ENCODE data around the gene SLC25A12. TPM values are rescaled to one million over a fixed set of nuclear protein-coding genes. Genes with fewer than 3 reads are reported as not detected.
A peak's percentile ranks its signal among the peaks of the same experiment; 100 is the strongest.

Gene SLC25A12
- total and polyA plus RNA-seq, 10 of the 15 experiments (the other 5 are each of a cell fraction or from before 2014, with no cell fraction given): 20.9 to 50.0 (median 33.0) TPM

GRCh38 chr2:171930385-171930784 is 36.3 kb upstream of the SLC25A12 start:
- Histone ChIP-seq H3K9me3 (replicated peaks; ENCODE audit: control insufficient read depth, insufficient read depth, low read length) (peaks cover 1% of the 10 kb centered on the region; the same call in 1 of the 3 replicates), H2AFZ (ENCODE audit: control insufficient read depth, low read depth, low read length) (no peak overlapping the region), H3K4me2 (ENCODE audit: control insufficient read depth, insufficient read depth) (peak overlapping the region; percentile 59; the same call in 1 of the 2 replicates), H3K27me3 (replicated peaks in 1 of 2; ENCODE audit: control insufficient read depth in 2 of 2, insufficient read depth in 2 of 2, low read length in 1 of 2) (no peaks in the 10 kb centered on the region), H3K79me2 (ENCODE audit: control insufficient read depth, insufficient read depth, low read length) (peaks cover 58% of the 10 kb centered on the region), H3K4me1 (ENCODE audit: control insufficient read depth, insufficient read depth, low read length) (no peaks in the 10 kb centered on the region; the same call in 1 of the 2 replicates), H3K4me3 (no peak overlapping the region; the same call in 1 of the 2 replicates), H3K9ac (ENCODE audit: control insufficient read depth, insufficient read depth, low read length) (no peak overlapping the region), H4K20me1 (ENCODE audit: control insufficient read depth, insufficient read depth) (no peaks in the 10 kb centered on the region), H3K27ac (ENCODE audit: control insufficient read depth, insufficient read depth) (no peak overlapping the region), H3K36me3 (ENCODE audit: control insufficient read depth in 2 of 2, insufficient read depth in 2 of 2, low read length in 1 of 2) (peaks cover 3 to 8% of the 10 kb centered on the region in 2 experiments; a peak in 3 of 4 replicates)
- TF ChIP-seq MXI1 (IDR thresholded peaks at IDR 0.05; ENCODE audit: low read depth, low read length) (no peak), NR2C1 (IDR thresholded peaks at IDR 0.05) (no peak), ZNF687 (IDR thresholded peaks at IDR 0.05) (no peak), ATF3 (IDR thresholded peaks at IDR 0.05; ENCODE audit: borderline replicate concordance, extremely low read depth, low read depth, low read length) (no peak), ETV6 (conservative IDR thresholded peaks at IDR 0.05 in 1 of 2, IDR thresholded peaks at IDR 0.05 in 1 of 2; ENCODE audit: borderline replicate concordance in 1 of 2, low read depth in 1 of 2) (no peak)
- ChIA-PET POLR2A (no interaction called here), RAD21 (ENCODE audit: unreplicated experiment) (no interaction called here), CTCF (no interaction called here), SMC1A (ENCODE audit: uncharacterized antibody, unreplicated experiment) (no interaction called here)
- BruUV-seq (replicated peaks): no TSS peak
- DNase-seq (ENCODE audit: low read depth, low spot score): no peak
- intact Hi-C loops (cut with micrococcal nuclease; ENCODE audit: unreplicated experiment): no loop called here
- no peak for ATAC-seq
- in situ Hi-C loops (cut with MboI): no loop called here
- no peak for FAIRE-seq
- 77% methylated on average over 4 of the region's 4 CpGs for WGBS (ENCODE audit: insufficient coverage, insufficient replicate concordance, low lambda C conversion rate, missing lambda C conversion rate)
